ENCODE results near the gene BMP8A.

BMP8A gene

DNA sequence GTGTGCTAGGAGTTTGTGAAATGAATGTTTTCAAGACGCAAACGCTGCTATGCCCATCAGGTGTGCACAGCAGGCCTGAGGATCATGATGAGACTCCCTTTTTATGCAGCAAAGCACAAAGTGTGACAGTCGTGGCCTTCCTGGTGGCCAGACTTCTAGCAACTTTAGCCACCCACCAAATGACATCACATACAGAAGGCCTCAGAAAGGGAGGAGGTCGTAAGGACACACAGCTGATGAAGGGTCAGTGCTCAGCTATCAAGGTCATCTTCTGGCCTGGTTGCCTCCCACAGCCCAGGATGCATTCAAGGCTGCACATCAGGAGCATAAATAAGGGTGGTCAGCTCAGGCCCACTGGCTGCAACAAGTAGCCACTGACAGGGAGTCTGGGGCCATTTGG is 36.6 kb downstream of the BMP8A start:
- TF ChIP-seq CTCF (conservative IDR thresholded peaks at IDR 0.05; ENCODE audit: control insufficient read depth, insufficient read depth, low read depth, low read length): no peak
- H3K4me3 ChIP-seq (ENCODE audit: control insufficient read depth, low read depth, low read length): no peak overlapping the region
- no peak for DNase-seq (ENCODE audit: low read depth)

GRCh38 chr1:39529901-39530535 is 38.6 kb downstream of the BMP8A start:
- TF ChIP-seq CTCF (conservative IDR thresholded peaks at IDR 0.05; ENCODE audit: control insufficient read depth, insufficient read depth, low read depth, low read length): no peak
- DNase-seq (ENCODE audit: low read depth): no peak
- H3K4me3 ChIP-seq (ENCODE audit: control insufficient read depth, low read depth, low read length): no peak overlapping the region

GRCh38 chr1:39531526-39531925 is 40.1 kb downstream of the BMP8A start:
- TF ChIP-seq CTCF (conservative IDR thresholded peaks at IDR 0.05; ENCODE audit: control insufficient read depth, insufficient read depth, low read depth, low read length): no peak
- DNase-seq (ENCODE audit: low read depth): no peak
- H3K4me3 ChIP-seq (ENCODE audit: control insufficient read depth, low read depth, low read length): no peak overlapping the region

DNA sequence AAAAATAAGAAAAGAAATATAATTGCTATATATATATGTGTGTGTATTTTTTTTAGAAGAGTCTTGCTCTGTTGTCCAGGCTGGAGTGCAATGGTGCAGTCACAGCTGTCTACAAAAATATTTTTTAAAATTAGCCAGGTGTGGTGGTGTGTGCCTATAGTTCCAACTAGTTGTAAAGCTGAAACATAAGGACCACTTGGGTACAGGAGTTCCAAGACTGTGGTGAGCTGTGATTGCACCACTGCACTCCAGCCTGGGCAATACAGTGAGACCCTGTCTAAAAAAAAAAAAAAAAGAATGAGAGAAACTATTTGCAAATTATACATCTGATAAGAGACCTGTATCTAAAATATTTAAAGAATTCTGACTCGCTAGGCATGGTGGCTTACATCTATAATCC is 42.0 kb downstream of the BMP8A start:
- TF ChIP-seq CTCF (conservative IDR thresholded peaks at IDR 0.05; ENCODE audit: control insufficient read depth, insufficient read depth, low read depth, low read length): no peak
- H3K4me3 ChIP-seq (ENCODE audit: control insufficient read depth, low read depth, low read length): no peak overlapping the region
- no peak for DNase-seq (ENCODE audit: low read depth)

DNA sequence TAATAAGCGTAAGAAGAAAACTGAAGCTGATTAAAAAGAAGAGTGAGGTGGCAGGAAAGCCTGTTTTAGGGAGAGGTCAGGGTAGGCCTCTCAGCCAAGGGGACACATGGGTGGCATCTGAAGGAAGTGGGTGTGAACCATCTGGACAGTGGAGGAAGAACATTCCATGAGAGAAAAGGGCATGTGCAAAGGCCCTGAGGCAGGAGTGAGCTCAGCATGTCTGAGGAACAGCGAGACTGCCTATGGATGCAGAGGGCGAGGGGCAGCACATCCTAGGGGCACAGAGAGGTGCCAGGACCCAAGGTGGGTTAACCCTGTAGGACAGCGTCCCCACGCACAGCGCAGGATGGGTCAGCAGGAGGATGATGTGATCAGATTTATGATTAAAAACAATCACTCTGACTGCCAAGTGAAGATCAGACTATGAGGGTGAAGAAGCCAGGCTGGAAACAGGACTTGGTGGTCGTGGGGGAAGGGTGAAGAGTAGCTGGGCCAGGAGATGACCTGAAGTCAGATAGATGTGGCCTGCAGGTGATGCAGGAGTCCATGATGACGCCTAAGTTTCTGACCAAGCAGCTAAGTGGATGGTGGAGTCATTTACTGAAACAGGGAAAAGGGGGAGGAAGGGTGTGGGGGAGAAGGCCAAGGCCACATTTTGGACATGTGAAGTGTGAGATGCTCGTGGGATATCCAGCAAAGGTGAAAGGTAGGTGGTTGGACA is 47.3 kb downstream of the BMP8A start:
- no peak overlapping the region for H3K4me3 ChIP-seq (ENCODE audit: control insufficient read depth, low read depth, low read length)
- DNase-seq (ENCODE audit: low read depth): no peak
- no peak for TF ChIP-seq CTCF (conservative IDR thresholded peaks at IDR 0.05; ENCODE audit: control insufficient read depth, insufficient read depth, low read depth, low read length)

- DNase-seq (ENCODE audit: low read depth): peak; percentile 79
- peak; percentile 96 for TF ChIP-seq CTCF (conservative IDR thresholded peaks at IDR 0.05; ENCODE audit: control insufficient read depth, insufficient read depth, low read depth, low read length)
These were observed 47.9 kb downstream of the BMP8A start for GRCh38 chr1:39539252-39539790.

More at GRCh38 chr1:39539252-39539790, 47.9 kb downstream of the BMP8A start:
- H3K4me3 ChIP-seq (ENCODE audit: control insufficient read depth, low read depth, low read length): no peak overlapping the region

Data from fibroblast of mammary gland (primary cell).